GM19035 (cell line): ENCODE results near the gene ACSL1.

Experiments
- ATAC-seq: cut with Tn5 transposase; IDR thresholded peaks from one replicate; pipeline ENCODE4 v1.9.1; 2021; ENCODE audit not compliant: unreplicated experiment

The ACSL1 gene

GRCh38 chr4:184729946-184730345 is 95.8 kb downstream of the ACSL1 start:
- no peak for ATAC-seq

- ATAC-seq: no peak
Observed at GRCh38 chr4:184728858-184729257, 96.9 kb downstream of the ACSL1 start.

- no peak for ATAC-seq
Observed at GRCh38 chr4:184727430-184727829, 98.3 kb downstream of the ACSL1 start.

- ATAC-seq: no peak
Observed at GRCh38 chr4:184722798-184723197, 103.0 kb downstream of the ACSL1 start.

- no peak for ATAC-seq
Observed at GRCh38 chr4:184721254-184721653, 104.5 kb downstream of the ACSL1 start.

GRCh38 chr4:184719407-184719806 is 106.4 kb downstream of the ACSL1 start:
- no peak for ATAC-seq

GRCh38 chr4:184715526-184715925 is 110.2 kb downstream of the ACSL1 start:
- ATAC-seq: no peak

- no peak for ATAC-seq
Observed at GRCh38 chr4:184713887-184714286, 111.9 kb downstream of the ACSL1 start.

- ATAC-seq: no peak
Observed at GRCh38 chr4:184712322-184712721, 113.4 kb downstream of the ACSL1 start.

- no peak for ATAC-seq
Observed at GRCh38 chr4:184706453-184706852, 119.3 kb downstream of the ACSL1 start.

GRCh38 chr4:184705692-184706091 is 120.1 kb downstream of the ACSL1 start:
- no peak for ATAC-seq
